ENCODE results near the gene KCNH2. TPM values are rescaled to one million over a fixed set of nuclear protein-coding genes. Genes with fewer than 3 reads are reported as not detected.

Gene KCNH2
- total and polyA plus RNA-seq, 2 of the 13 experiments (the other 11 are each of a cell fraction or from before 2014, with no cell fraction given): 0.09 to 0.11 TPM

DNA sequence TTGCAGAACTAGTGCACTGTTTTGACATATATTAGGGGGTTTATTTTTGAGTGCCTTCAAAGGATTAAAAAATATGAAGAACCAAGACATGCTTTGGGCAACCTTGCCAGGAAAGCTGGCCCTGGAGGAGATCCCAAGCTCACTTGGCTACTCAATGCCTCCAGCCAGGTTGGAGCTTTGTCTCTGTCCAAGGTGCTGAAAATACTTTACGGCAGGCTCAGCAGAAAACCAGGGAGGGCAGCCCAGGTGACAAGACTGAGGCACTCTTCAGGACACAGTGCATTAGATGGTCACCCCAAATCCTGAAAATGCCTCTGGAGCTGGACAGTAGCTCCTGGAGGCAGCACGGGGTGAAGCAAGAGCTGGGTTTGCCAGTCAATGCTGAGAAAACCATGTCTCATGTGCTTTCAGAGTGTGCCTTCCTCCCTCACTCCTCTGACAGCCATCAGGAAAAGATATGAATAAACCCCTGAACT is 5.8 kb upstream of the KCNH2 start (continued):
- peak; percentile 71; the same call in 1 of the 2 replicates for TF ChIP-seq ERF (CRISPR knock-in tag; IDR thresholded peaks at IDR 0.05)
- TF ChIP-seq, protein P1, sequence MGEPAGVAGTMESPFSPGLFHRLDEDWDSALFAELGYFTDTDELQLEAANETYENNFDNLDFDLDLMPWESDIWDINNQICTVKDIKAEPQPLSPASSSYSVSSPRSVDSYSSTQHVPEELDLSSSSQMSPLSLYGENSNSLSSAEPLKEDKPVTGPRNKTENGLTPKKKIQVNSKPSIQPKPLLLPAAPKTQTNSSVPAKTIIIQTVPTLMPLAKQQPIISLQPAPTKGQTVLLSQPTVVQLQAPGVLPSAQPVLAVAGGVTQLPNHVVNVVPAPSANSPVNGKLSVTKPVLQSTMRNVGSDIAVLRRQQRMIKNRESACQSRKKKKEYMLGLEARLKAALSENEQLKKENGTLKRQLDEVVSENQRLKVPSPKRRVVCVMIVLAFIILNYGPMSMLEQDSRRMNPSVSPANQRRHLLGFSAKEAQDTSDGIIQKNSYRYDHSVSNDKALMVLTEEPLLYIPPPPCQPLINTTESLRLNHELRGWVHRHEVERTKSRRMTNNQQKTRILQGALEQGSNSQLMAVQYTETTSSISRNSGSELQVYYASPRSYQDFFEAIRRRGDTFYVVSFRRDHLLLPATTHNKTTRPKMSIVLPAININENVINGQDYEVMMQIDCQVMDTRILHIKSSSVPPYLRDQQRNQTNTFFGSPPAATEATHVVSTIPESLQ (CRISPR knock-in tag; conservative IDR thresholded peaks at IDR 0.05): no peak
- 0 out of 2 replicates have a peak, but pooled peaks have one; percentile 41 for TF ChIP-seq XBP1 (CRISPR knock-in tag; IDR thresholded peaks at IDR 0.05)
- 0 out of 2 replicates have a peak, but pooled peaks have one; percentile 47 for TF ChIP-seq SMAD3 (CRISPR knock-in tag; IDR thresholded peaks at IDR 0.05)
- TF ChIP-seq MAFF (IDR thresholded peaks at IDR 0.05; ENCODE audit: low read depth, low read length): peak; percentile 59
- TF ChIP-seq, protein P2, sequence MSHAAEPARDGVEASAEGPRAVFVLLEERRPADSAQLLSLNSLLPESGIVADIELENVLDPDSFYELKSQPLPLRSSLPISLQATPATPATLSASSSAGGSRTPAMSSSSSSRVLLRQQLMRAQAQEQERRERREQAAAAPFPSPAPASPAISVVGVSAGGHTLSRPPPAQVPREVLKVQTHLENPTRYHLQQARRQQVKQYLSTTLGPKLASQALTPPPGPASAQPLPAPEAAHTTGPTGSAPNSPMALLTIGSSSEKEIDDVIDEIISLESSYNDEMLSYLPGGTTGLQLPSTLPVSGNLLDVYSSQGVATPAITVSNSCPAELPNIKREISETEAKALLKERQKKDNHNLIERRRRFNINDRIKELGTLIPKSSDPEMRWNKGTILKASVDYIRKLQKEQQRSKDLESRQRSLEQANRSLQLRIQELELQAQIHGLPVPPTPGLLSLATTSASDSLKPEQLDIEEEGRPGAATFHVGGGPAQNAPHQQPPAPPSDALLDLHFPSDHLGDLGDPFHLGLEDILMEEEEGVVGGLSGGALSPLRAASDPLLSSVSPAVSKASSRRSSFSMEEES (CRISPR knock-in tag; IDR thresholded peaks at IDR 0.05): 0 out of 2 replicates have a peak, but pooled peaks have one; percentile 52
- no peak for TF ChIP-seq ZNF496 (CRISPR knock-in tag; IDR thresholded peaks at IDR 0.05; ENCODE audit: insufficient replicate concordance)
- peak; percentile 52; the same call in 1 of the 2 replicates for TF ChIP-seq MIXL1 (CRISPR knock-in tag; IDR thresholded peaks at IDR 0.05)
- TF ChIP-seq MED13 (CRISPR knock-in tag; IDR thresholded peaks at IDR 0.05): peak; percentile 41; the same call in 1 of the 2 replicates
- no peak for TF ChIP-seq ESRRA (CRISPR knock-in tag; IDR thresholded peaks at IDR 0.05; ENCODE audit: low read depth)
- TF ChIP-seq, protein P3, sequence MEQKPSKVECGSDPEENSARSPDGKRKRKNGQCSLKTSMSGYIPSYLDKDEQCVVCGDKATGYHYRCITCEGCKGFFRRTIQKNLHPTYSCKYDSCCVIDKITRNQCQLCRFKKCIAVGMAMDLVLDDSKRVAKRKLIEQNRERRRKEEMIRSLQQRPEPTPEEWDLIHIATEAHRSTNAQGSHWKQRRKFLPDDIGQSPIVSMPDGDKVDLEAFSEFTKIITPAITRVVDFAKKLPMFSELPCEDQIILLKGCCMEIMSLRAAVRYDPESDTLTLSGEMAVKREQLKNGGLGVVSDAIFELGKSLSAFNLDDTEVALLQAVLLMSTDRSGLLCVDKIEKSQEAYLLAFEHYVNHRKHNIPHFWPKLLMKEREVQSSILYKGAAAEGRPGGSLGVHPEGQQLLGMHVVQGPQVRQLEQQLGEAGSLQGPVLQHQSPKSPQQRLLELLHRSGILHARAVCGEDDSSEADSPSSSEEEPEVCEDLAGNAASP (CRISPR knock-in tag; IDR thresholded peaks at IDR 0.05; ENCODE audit: borderline replicate concordance): 0 out of 2 replicates have a peak, but pooled peaks have one; percentile 61
- no peak for TF ChIP-seq ZNF773 (CRISPR knock-in tag; IDR thresholded peaks at IDR 0.05; ENCODE audit: borderline replicate concordance)
- TF ChIP-seq, protein P4, sequence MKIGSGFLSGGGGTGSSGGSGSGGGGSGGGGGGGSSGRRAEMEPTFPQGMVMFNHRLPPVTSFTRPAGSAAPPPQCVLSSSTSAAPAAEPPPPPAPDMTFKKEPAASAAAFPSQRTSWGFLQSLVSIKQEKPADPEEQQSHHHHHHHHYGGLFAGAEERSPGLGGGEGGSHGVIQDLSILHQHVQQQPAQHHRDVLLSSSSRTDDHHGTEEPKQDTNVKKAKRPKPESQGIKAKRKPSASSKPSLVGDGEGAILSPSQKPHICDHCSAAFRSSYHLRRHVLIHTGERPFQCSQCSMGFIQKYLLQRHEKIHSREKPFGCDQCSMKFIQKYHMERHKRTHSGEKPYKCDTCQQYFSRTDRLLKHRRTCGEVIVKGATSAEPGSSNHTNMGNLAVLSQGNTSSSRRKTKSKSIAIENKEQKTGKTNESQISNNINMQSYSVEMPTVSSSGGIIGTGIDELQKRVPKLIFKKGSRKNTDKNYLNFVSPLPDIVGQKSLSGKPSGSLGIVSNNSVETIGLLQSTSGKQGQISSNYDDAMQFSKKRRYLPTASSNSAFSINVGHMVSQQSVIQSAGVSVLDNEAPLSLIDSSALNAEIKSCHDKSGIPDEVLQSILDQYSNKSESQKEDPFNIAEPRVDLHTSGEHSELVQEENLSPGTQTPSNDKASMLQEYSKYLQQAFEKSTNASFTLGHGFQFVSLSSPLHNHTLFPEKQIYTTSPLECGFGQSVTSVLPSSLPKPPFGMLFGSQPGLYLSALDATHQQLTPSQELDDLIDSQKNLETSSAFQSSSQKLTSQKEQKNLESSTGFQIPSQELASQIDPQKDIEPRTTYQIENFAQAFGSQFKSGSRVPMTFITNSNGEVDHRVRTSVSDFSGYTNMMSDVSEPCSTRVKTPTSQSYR (CRISPR knock-in tag; IDR thresholded peaks at IDR 0.05; ENCODE audit: borderline replicate concordance): no peak
- TF ChIP-seq, protein P5, sequence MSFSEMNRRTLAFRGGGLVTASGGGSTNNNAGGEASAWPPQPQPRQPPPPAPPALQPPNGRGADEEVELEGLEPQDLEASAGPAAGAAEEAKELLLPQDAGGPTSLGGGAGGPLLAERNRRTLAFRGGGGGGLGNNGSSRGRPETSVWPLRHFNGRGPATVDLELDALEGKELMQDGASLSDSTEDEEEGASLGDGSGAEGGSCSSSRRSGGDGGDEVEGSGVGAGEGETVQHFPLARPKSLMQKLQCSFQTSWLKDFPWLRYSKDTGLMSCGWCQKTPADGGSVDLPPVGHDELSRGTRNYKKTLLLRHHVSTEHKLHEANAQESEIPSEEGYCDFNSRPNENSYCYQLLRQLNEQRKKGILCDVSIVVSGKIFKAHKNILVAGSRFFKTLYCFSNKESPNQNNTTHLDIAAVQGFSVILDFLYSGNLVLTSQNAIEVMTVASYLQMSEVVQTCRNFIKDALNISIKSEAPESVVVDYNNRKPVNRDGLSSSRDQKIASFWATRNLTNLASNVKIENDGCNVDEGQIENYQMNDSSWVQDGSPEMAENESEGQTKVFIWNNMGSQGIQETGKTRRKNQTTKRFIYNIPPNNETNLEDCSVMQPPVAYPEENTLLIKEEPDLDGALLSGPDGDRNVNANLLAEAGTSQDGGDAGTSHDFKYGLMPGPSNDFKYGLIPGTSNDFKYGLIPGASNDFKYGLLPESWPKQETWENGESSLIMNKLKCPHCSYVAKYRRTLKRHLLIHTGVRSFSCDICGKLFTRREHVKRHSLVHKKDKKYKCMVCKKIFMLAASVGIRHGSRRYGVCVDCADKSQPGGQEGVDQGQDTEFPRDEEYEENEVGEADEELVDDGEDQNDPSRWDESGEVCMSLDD (CRISPR knock-in tag; IDR thresholded peaks at IDR 0.05; ENCODE audit: borderline replicate concordance): 0 out of 2 replicates have a peak, but pooled peaks have one; percentile 47
- TF ChIP-seq ISX (CRISPR knock-in tag; conservative IDR thresholded peaks at IDR 0.05): peak; percentile 67; the same call in 1 of the 2 replicates
- no peak for TF ChIP-seq ZC3H13 (CRISPR knock-in tag; IDR thresholded peaks at IDR 0.05)
- no peak; the same call in 1 of the 2 replicates for TF ChIP-seq ZNF263 (CRISPR knock-in tag; IDR thresholded peaks at IDR 0.05)
- TF ChIP-seq RARA (CRISPR knock-in tag; IDR thresholded peaks at IDR 0.05): peak; percentile 44
- 0 out of 2 replicates have a peak, but pooled peaks have one; percentile 23 for TF ChIP-seq ZFY (CRISPR knock-in tag; IDR thresholded peaks at IDR 0.05)

All from HepG2 (cell line).